HCT116 (cell line): ENCODE data around the gene BRIP1. TPM values are rescaled to one million over a fixed set of nuclear protein-coding genes. Genes with fewer than 3 reads are reported as not detected.
"Not testable (repeated sequence)": the region's sequence is repeated elsewhere in the genome, so short reads cannot be mapped to it uniquely, and the experiment has no call there.

Experiments used
- ATAC-seq: fragments of 200-7000 bp; cut with Tn5 transposase; 2 replicates; pipeline ENCODE4 v1.9.1; 2020; ENCODE audit warnings: mild to moderate bottlenecking, moderate library complexity
- BruUV-seq: library from RNA; stranded (reverse); fragments of 400-500 nt; replicated peaks from 2 replicates; lab custom pipeline; 2021; lab: Mats Ljungman, UMichigan
- CTCF ChIA-PET: fragments of 300-600 bp; sonication (Branson Sonifier 250); formaldehyde crosslinking; loops from one replicate; lab custom pipeline; 2021; ENCODE audit warnings: antibody characterized with exemption; lab: Charles Lee
- POLR2A ChIA-PET: fragments of 300-600, 350-600 bp; sonication (Branson Sonifier 250); formaldehyde crosslinking; loops from one replicate; lab custom pipeline; 2021; ENCODE audit warnings: antibody characterized with exemption; lab: Charles Lee
- RAD21 ChIA-PET, 2 experiments: fragments of 300-600 bp; sonication (Branson Sonifier 250); formaldehyde crosslinking; loops; one replicate each; lab custom pipeline; 2023; ENCODE audit warnings: low total read pairs in 2 of 2; ENCODE audit not compliant: uncharacterized antibody in 2 of 2, unreplicated experiment in 2 of 2, low non-redundant PET in 1 of 2; lab: Charles Lee
- DNase-seq: peaks from one replicate; pipeline ENCODE4 v3.0.0-alpha.2; 2010; ENCODE audit warnings: low read depth, low spot score
- H2AFZ ChIP-seq: fragments of 200-600 bp; shearing (Covaris generic), sonication (generic); 2 replicates; pipeline ENCODE4 v1.6.1; 2017; ENCODE audit warnings: low read depth, mixed run types, mixed read lengths, antibody characterized with exemption, low read length; ENCODE audit not compliant: poor library complexity, severe bottlenecking
- H3K27ac ChIP-seq: 2 replicates; pipeline ENCODE4 v1.5.1; 2012; ENCODE audit warnings: low read depth, low read length
- H3K27me3 ChIP-seq: fragments of 200-600 bp; sonication (generic); 2 replicates; pipeline ENCODE4 v1.6.1; 2016; ENCODE audit warnings: mixed run types, low read length, mixed read lengths; ENCODE audit not compliant: insufficient read depth
- H3K36me3 ChIP-seq, 2 experiments: fragments of 200-500 bp in 1 of 2; fragments of 200-600 bp in 1 of 2; sonication (Bioruptor generic) in 1 of 2; sonication (generic) in 1 of 2; 2 replicates each; pipeline versions ENCODE4 v1.5.1 to v1.6.1; 2014 to 2016; ENCODE audit warnings: low read length in 2 of 2, inconsistent platforms in 1 of 2, mixed read lengths in 1 of 2, mixed run types in 1 of 2; ENCODE audit not compliant: insufficient read depth in 2 of 2, control insufficient read depth in 1 of 2
- H3K4me1 ChIP-seq, 2 experiments: fragments of 200-600 bp in 1 of 2; sonication (generic) in 1 of 2; 2 replicates each; pipeline versions ENCODE4 v1.5.1 to v1.6.1; 2012 to 2017; ENCODE audit warnings: low read length in 2 of 2, inconsistent platforms in 1 of 2, mild to moderate bottlenecking in 1 of 2, mixed read lengths in 1 of 2, mixed run types in 1 of 2, moderate library complexity in 1 of 2; ENCODE audit not compliant: insufficient read depth in 2 of 2, control insufficient read depth in 1 of 2
- H3K4me2 ChIP-seq: fragments of 200-600 bp; sonication (generic); 2 replicates; pipeline ENCODE4 v1.6.1; 2017; ENCODE audit warnings: mixed run types, low read length, mixed read lengths
- H3K4me3 ChIP-seq, 2 experiments: fragments of 200-600 bp in 1 of 2; sonication (generic) in 1 of 2; replicated peaks in 1 of 2; 2 replicates each; pipeline ENCODE4 v1.5.1; 2011 to 2016; ENCODE audit warnings: low read length in 2 of 2, control low read depth in 1 of 2, low read depth in 1 of 2, mild to moderate bottlenecking in 1 of 2, mixed read lengths in 1 of 2, mixed run types in 1 of 2
- H3K79me2 ChIP-seq: fragments of 200-600 bp; sonication (generic); 2 replicates; pipeline ENCODE4 v1.6.1; 2017; ENCODE audit warnings: mild to moderate bottlenecking, mixed run types, low read length, moderate library complexity, mixed read lengths; ENCODE audit not compliant: insufficient read depth
- H3K9ac ChIP-seq: fragments of 200-600 bp; sonication (generic); 2 replicates; pipeline ENCODE4 v1.6.1; 2016; ENCODE audit warnings: low read length, mixed read lengths
- H3K9me2 ChIP-seq: fragments of 200-600 bp; sonication (generic), shearing (Covaris generic); 2 replicates; pipeline ENCODE4 v1.6.1; 2017; ENCODE audit warnings: mixed run types, mild to moderate bottlenecking, moderate library complexity; ENCODE audit not compliant: insufficient read depth
- H3K9me3 ChIP-seq, 2 experiments: fragments of 200-500 bp in 1 of 2; fragments of 200-600 bp in 1 of 2; sonication (Bioruptor generic) in 1 of 2; sonication (generic) in 1 of 2; 2 replicates each; pipeline ENCODE4 v1.6.1; 2014 to 2017; ENCODE audit warnings: low read length in 2 of 2, mixed read lengths in 2 of 2, inconsistent platforms in 1 of 2, low read depth in 1 of 2, mild to moderate bottlenecking in 1 of 2, mixed run types in 1 of 2, moderate library complexity in 1 of 2; ENCODE audit not compliant: control insufficient read depth in 1 of 2, insufficient read depth in 1 of 2
- H4K20me1 ChIP-seq: fragments of 200-600 bp; sonication (generic), shearing (Covaris generic); 2 replicates; pipeline ENCODE4 v1.6.1; 2017; ENCODE audit warnings: mixed run types, mild to moderate bottlenecking, moderate library complexity; ENCODE audit not compliant: insufficient read depth
- SRF ChIP-seq: IDR thresholded peaks from 2 replicates; pipeline ENCODE4 v1.6.1; 2012; ENCODE audit warnings: low read depth
- ZFX ChIP-seq: fragments of 450-650 bp; IDR thresholded peaks from 2 replicates; pipeline ENCODE4 v1.6.1; 2017
- intact Hi-C: fragments of 100-400 bp; cut with micrococcal nuclease; formaldehyde crosslinking; loops from 2 replicates; pipeline ENCODE4 v1.10.0; 2022
- total RNA-seq: library from RNA; stranded (reverse); gene quantifications from one replicate; pipeline ENCODE4 v1.2.1, GENCODE V29; 2021; ENCODE audit not compliant: unreplicated experiment

BRIP1 gene
- total RNA-seq, 1 experiment from 2014 or later = 22.2 TPM

- Histone ChIP-seq H3K4me2 (peak overlapping the region; percentile 76), H3K9ac (peak overlapping the region; percentile 91), H3K36me3 (peaks cover 6 to 10% of the 10 kb centered on the region in 2 experiments; a peak in 3 of 4 replicates), H4K20me1 (no peaks in the 10 kb centered on the region), H3K9me3 (no peaks in the 10 kb centered on the region), H3K79me2 (peaks cover 23% of the 10 kb centered on the region), H2AFZ (no peak overlapping the region), H3K4me1 (peaks cover 13 to 20% of the 10 kb centered on the region in 2 experiments; a peak in 3 of 4 replicates), H3K9me2 (no peaks in the 10 kb centered on the region), H3K4me3 (peak overlapping the region; percentile 82 to 83), H3K27ac (peak overlapping the region; percentile 59; the same call in 1 of the 2 replicates), H3K27me3 (no peaks in the 10 kb centered on the region)
- no TSS peak for BruUV-seq
- ATAC-seq (no peak), DNase-seq (no peak)
- CTCF ChIA-PET = interaction anchor here (1.3 to 3.0 kb wide), 3 partner anchors 18 to 247 kb away, joined by 3 to 11 read pairs (median 4); no protein-coding TSS in a partner anchor
- TF ChIP-seq SRF = peak; percentile 50; the same call in 1 of the 2 replicates
- no peak for TF ChIP-seq ZFX
- RAD21 ChIA-PET = no interaction called here
- intact Hi-C loops = loop anchor here (2.0 kb wide), 1 partner anchor 205 kb away; no protein-coding TSS in a partner anchor
- POLR2A ChIA-PET = interaction anchor here (1.2 to 1.6 kb wide), 2 partner anchors 18 to 204 kb away, joined by 3 read pairs; no protein-coding TSS in a partner anchor
Measured at GRCh38 chr17:61862105-61862574, 1.2 kb downstream of the BRIP1 start.

- H3K9me3 ChIP-seq, H3K9me2 ChIP-seq, H3K4me2 ChIP-seq, H3K27me3 ChIP-seq, POLR2A ChIA-PET, RAD21 ChIA-PET, H4K20me1 ChIP-seq, H3K4me3 ChIP-seq, H2AFZ ChIP-seq, H3K27ac ChIP-seq, ATAC-seq, BruUV-seq, DNase-seq, intact Hi-C loops, H3K9ac ChIP-seq: not testable (repeated sequence)
- CTCF ChIA-PET = interaction anchor here (1.2 kb wide), 1 partner anchor 249 kb away, joined by 5 read pairs; no protein-coding TSS in a partner anchor
- Histone ChIP-seq H3K36me3 (peaks cover 4 to 18% of the 10 kb centered on the region in 2 experiments; a peak in 3 of 4 replicates), H3K79me2 (peaks cover 30% of the 10 kb centered on the region), H3K4me1 (peaks cover 13 to 20% of the 10 kb centered on the region in 2 experiments; a peak in 3 of 4 replicates)
Measured at GRCh38 chr17:61860397-61860796, 2.9 kb downstream of the BRIP1 start.
